GM18498 (cell line): ENCODE results near the gene GIGYF1.
"Not testable (repeated sequence)": the region's sequence is repeated elsewhere in the genome, so short reads cannot be mapped to it uniquely, and the experiment has no call there.

Experiments used
- ATAC-seq: cut with Tn5 transposase; IDR thresholded peaks from one replicate; pipeline ENCODE4 v1.9.1; 2021; ENCODE audit warnings: mild to moderate bottlenecking, moderate library complexity; ENCODE audit not compliant: unreplicated experiment

Gene GIGYF1, protein sequence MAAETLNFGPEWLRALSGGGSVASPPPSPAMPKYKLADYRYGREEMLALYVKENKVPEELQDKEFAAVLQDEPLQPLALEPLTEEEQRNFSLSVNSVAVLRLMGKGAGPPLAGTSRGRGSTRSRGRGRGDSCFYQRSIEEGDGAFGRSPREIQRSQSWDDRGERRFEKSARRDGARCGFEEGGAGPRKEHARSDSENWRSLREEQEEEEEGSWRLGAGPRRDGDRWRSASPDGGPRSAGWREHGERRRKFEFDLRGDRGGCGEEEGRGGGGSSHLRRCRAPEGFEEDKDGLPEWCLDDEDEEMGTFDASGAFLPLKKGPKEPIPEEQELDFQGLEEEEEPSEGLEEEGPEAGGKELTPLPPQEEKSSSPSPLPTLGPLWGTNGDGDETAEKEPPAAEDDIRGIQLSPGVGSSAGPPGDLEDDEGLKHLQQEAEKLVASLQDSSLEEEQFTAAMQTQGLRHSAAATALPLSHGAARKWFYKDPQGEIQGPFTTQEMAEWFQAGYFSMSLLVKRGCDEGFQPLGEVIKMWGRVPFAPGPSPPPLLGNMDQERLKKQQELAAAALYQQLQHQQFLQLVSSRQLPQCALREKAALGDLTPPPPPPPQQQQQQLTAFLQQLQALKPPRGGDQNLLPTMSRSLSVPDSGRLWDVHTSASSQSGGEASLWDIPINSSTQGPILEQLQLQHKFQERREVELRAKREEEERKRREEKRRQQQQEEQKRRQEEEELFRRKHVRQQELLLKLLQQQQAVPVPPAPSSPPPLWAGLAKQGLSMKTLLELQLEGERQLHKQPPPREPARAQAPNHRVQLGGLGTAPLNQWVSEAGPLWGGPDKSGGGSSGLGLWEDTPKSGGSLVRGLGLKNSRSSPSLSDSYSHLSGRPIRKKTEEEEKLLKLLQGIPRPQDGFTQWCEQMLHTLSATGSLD (N-terminal part only)

GRCh38 chr7:100694098-100694745, at the start of gene GIGYF1:
TSS of gene GIGYF1 (minus strand) at chr7:100694250. CDS start at chr7:100688238, 6,012 bp downstream.
- peak; percentile 60 for ATAC-seq

DNA sequence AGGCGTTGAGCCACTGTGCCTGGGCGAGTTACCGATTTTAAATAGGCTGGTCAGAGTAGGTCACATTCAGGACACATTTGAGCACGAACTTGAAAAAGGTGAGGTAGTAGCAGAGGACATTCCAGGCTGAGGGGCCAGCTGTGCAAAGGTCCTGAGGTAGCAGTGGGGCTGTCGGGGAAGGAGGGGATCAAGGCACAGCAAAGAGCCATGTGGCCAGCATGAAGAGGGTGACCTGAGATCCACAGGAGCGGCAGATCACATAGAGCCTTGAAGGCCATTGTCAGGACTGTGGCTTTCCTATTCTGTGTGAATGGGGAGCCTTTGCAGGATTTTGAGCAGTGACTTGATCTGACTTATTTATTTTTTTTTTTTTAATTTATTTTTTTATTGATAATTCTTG, 45.9 kb upstream of the GIGYF1 start:
- no peak for ATAC-seq

DNA sequence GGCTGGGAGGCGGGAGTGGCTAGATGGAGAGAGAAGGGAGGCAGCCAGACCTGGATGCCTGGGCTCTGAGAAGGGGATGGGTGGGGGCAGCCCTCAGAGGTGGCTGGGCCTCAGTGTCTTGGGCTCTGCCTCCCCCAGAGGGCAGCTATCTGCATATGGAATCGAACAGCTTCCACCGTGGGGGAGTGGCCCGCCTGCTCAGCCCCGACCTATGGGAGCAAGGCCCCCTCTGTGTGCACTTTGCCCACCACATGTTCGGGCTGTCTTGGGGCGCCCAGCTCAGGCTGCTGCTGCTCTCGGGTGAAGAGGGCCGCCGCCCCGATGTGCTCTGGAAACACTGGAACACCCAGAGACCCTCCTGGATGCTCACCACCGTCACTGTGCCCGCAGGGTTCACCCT, 42.6 kb upstream of the GIGYF1 start:
- ATAC-seq: no peak

GRCh38 chr7:100735730-100736129, 41.7 kb upstream of the GIGYF1 start:
- no peak for ATAC-seq

- no peak for ATAC-seq
These were observed 38.0 kb upstream of the GIGYF1 start for GRCh38 chr7:100731937-100732636.

DNA sequence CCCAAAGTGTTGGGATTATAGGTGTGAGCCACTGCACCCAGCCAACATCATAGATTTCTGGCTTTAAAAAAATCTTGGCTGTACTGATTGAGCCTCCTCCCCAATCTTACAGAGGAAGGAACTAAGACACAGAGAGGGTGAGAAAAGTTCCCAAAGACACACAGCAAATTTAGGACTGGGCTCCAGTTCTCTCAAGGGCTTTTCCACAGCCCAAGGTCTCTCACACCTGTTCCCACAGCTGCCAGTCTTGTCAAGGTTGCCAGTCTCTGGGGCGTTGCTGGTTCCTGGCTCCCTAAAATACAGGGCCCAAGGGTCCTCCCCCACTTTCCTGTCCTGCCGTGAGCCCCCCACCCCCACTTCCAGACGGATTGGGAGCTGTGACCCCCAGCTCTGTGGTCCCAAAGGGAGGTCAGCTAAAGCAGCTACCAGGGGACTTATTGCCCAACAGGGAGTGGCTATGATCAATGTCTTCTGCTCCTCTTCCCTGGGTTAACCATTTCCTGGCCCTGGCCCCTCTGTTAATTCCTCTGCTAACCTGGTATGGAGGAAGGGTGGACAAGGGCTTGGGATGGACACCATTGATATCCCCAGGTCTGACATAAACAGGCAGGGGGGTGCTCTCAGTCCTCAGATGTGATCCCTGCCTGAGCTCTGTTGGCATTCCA, 36.2 kb upstream of the GIGYF1 start:
- ATAC-seq: no peak

- ATAC-seq: no peak
These were observed 34.1 kb upstream of the GIGYF1 start for GRCh38 chr7:100728196-100728595.

GRCh38 chr7:100726996-100727761, 33.1 kb upstream of the GIGYF1 start:
- ATAC-seq: no peak

GRCh38 chr7:100724364-100724763, 30.3 kb upstream of the GIGYF1 start:
- ATAC-seq: not testable (repeated sequence)

DNA sequence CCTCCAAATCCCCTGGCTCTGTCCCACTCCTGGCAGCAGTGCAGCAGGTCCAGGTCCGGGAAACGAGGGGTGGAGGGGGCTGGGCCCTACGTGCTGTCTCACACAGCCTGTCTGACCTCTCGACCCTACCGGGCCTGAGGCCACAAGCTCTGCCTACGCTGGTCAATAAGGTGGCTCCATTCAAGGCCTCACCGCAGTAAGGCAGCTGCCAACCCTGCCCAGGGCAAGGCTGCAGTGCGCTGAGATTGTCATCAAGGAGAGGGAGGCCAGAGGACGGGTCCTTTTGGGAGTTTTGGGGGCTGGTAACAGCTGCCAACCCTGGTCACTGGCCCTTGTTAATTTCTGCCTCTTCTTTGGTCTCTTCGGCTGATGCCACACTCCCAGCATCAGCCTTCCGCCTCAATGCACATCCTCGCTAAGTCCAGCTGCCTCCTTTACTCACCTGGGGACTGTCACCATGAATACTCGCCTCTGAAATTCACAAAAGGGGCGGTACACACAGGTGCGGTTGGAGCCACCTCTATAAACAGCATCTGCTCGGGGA, 29.8 kb upstream of the GIGYF1 start:
- ATAC-seq: no peak

- ATAC-seq: no peak
These were observed 28.6 kb upstream of the GIGYF1 start for GRCh38 chr7:100722480-100723212.

DNA sequence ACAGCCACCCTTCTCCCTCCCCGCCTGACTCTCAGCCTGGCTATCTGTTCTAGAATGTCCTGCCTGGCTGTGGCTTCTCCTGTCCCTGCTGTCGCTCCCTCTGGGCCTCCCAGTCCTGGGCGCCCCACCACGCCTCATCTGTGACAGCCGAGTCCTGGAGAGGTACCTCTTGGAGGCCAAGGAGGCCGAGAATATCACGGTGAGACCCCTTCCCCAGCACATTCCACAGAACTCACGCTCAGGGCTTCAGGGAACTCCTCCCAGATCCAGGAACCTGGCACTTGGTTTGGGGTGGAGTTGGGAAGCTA, 27.4 kb upstream of the GIGYF1 start:
- no peak for ATAC-seq

- ATAC-seq: no peak
These were observed 26.8 kb upstream of the GIGYF1 start for GRCh38 chr7:100720671-100721504.

- ATAC-seq: no peak
These were observed 26.2 kb upstream of the GIGYF1 start, which contains the start of gene EPO for GRCh38 chr7:100720279-100720670. TSS of gene EPO (plus strand) at chr7:100720468. CDS start at chr7:100720981, 513 bp downstream.

DNA sequence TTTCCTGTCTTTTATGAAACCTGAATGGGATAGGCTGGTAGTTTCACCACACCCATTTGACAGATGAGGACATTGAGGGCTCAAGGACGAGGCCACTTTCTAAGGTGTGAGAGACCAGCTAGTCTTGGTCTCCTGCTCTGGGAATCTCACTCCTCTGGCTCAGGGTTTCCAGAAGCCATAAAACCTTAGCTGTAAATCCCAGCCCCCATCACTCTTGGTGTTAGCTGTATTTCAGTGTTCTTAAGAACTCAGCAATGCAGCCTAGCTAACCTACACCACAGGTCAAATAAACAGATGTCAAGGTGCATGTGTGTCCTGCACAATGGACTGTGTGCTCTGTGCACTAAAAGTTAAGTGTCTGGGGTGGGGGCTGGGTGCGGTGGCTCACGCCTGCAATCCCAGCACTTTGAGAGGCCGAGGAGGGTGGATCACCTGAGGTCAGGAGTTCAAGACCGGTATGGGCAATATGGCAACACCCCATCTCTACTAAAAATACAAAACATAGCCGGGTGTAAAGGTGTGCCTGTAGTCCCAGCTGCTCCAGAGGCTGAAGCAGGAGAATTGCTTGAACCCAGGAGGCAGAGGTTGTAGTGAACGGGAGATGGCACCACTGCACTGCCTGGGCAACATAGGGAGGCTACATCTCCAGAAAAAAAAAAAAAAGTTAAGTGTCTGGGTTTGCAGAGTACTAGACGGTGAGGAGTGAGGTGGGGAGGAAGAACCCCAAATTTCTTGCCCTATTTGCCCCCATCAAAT, 25.7 kb upstream of the GIGYF1 start:
- no peak for ATAC-seq

- ATAC-seq: not testable (repeated sequence)
These were observed 23.0 kb upstream of the GIGYF1 start for GRCh38 chr7:100717073-100717472.

GRCh38 chr7:100714725-100715124, 20.7 kb upstream of the GIGYF1 start:
- no peak for ATAC-seq
